ENCODE data around the gene EEF2KMT.
"Not testable (repeated sequence)": the region's sequence is repeated elsewhere in the genome, so short reads cannot be mapped to it uniquely, and the experiment has no call there.

DNA sequence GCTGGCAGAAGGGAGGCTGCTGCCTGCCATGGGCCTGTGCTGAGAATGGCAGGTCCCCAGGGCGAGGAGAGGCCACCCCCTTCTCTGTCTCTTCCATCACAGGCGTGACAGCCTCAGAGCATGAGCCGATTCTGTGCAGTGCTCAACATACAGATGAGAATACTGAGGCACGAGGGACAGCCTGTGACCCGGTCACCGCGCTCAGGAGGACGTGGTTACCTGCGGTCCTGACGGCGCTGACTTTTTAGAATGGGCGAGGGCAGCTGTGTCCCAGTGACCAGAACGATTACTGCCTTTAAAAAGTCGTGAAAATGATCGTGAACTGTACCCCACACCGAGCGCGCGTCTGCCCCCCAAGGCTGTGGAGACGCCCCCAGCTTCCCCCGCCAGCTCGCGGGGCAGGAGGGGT lies 530 bp downstream of the EEF2KMT start:
- TF ChIP-seq, protein P1, sequence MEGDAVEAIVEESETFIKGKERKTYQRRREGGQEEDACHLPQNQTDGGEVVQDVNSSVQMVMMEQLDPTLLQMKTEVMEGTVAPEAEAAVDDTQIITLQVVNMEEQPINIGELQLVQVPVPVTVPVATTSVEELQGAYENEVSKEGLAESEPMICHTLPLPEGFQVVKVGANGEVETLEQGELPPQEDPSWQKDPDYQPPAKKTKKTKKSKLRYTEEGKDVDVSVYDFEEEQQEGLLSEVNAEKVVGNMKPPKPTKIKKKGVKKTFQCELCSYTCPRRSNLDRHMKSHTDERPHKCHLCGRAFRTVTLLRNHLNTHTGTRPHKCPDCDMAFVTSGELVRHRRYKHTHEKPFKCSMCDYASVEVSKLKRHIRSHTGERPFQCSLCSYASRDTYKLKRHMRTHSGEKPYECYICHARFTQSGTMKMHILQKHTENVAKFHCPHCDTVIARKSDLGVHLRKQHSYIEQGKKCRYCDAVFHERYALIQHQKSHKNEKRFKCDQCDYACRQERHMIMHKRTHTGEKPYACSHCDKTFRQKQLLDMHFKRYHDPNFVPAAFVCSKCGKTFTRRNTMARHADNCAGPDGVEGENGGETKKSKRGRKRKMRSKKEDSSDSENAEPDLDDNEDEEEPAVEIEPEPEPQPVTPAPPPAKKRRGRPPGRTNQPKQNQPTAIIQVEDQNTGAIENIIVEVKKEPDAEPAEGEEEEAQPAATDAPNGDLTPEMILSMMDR (IDR thresholded peaks at IDR 0.05) = not testable (repeated sequence)
- not testable (repeated sequence) for TF ChIP-seq TCF7L2, POLR2AphosphoS5 (IDR thresholded peaks at IDR 0.05; ENCODE audit: low read depth, low read length)

Data from Panc1 (cell line).